Testis (tissue), 3 donors: Measurements from ENCODE around the gene PROKR2. TPM values are rescaled to one million over a fixed set of nuclear protein-coding genes. Genes with fewer than 3 reads are reported as not detected.

Experiments
- DNase-seq: peaks from one replicate; pipeline ENCODE4 v3.0.0-alpha.2; 2019
- H3K27ac ChIP-seq, 2 donors: fragments of 200-600 bp; sonication (generic); one replicate each; pipeline ENCODE4 v1.5.1; 2019
- H3K27me3 ChIP-seq: fragments of 200-600 bp; sonication (generic); one replicate; pipeline ENCODE4 v1.5.1; 2019
- H3K36me3 ChIP-seq: fragments of 200-600 bp; sonication (generic); one replicate; pipeline ENCODE4 v1.5.1; 2017; ENCODE audit warnings: low read depth; ENCODE audit errors: missing control alignments
- H3K4me1 ChIP-seq: fragments of 200-600 bp; sonication (generic); one replicate; pipeline ENCODE4 v1.5.1; 2019
- H3K4me3 ChIP-seq, 2 donors: fragments of 200-600 bp; sonication (generic); one replicate each; pipeline ENCODE4 v1.5.1; 2017 to 2019
- H3K9me3 ChIP-seq: fragments of 200-600 bp; sonication (generic); one replicate; pipeline ENCODE4 v1.5.1; 2017
- CTCF ChIP-seq, 3 experiments: fragments of 450-650 bp in 2 of 3; fragments of 200-600 bp in 1 of 3; sonication (generic) in 1 of 3; IDR thresholded peaks; one replicate each; pipeline ENCODE4 v1.5.1; 2016 to 2019; ENCODE audit warnings: antibody characterized with exemption in 3 of 3, mild to moderate bottlenecking in 2 of 3, moderate library complexity in 1 of 3
- POLR2A ChIP-seq: fragments of 450-650 bp; IDR thresholded peaks from one replicate; pipeline ENCODE4 v1.6.1; 2017; ENCODE audit warnings: antibody characterized with exemption, mild to moderate bottlenecking, moderate library complexity
- WGBS, 2 donors: methylation state at CpG; one replicate each; pipeline ENCODE4 v1.1.5; 2018; 5-methylcytosine and 5-hydroxymethylcytosine counted together
- intact Hi-C: fragments of 100-400 bp; cut with DNase I; formaldehyde crosslinking; loops from one replicate; pipeline ENCODE4 v1.15.1; 2023; ENCODE audit warnings: low total_unique reads
- polyA plus RNA-seq: library from polyadenylated mRNA; stranded (reverse); fragments of 350-450 nt; fragmentation: Illumina TruSeq; extraction: RNeasy Lipid Tissue Mini Kit (QIAGEN cat#74804); gene quantifications from one replicate; pipeline ENCODE4 v1.2.3, GENCODE V29; 2014; ENCODE audit warnings: low read depth, low replicate concordance; ENCODE audit not compliant: insufficient read depth
- small RNA-seq, 2 donors: library from RNA; depleted of rRNA; stranded (forward); fragments of <200 nt; gene quantifications; one replicate each; pipeline ENCODE3, GENCODE V24; 2016
- total RNA-seq, 2 donors: library from RNA; depleted of rRNA; stranded (reverse); fragments of >200 nt; gene quantifications; one replicate each; pipeline ENCODE4 v1.2.3, GENCODE V29; 2016

The PROKR2 gene
- total and polyA plus RNA-seq, 3 donors from 2014 or later, result 0.31 to 0.71 (median 0.66) TPM

DNA sequence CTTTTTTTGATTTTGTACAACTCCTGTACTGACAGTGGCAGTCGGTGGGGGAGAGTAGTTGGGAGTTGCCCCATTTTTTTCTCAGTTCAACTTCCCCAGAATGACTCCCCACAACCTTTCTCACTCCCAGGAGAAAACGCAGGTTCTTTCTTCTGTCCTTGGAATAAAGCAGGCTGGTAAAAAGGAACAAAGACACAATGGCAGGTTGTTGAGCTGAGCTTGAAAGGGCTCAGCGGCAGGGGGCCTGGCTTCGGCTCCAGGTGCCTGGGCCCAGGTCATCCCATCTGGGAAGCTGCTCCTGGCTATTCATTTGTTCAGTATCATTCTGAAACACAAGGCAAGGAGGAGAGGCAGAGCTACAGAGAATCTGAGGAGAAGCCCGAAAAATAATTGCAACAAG, 46.2 kb downstream of the PROKR2 start:
- H3K4me1 ChIP-seq, result no peaks in the 10 kb centered on the region
- no peaks in the 10 kb centered on the region for H3K27me3 ChIP-seq
- no peak for DNase-seq
- no peak overlapping the region for H3K4me3 ChIP-seq
- no peak overlapping the region for H3K27ac ChIP-seq
- no peaks in the 10 kb centered on the region for H3K9me3 ChIP-seq
- no peaks in the 10 kb centered on the region for H3K36me3 ChIP-seq
- intact Hi-C loops, result no loop called here
- 60 to 72% methylated on average over 5 of the region's 5 CpGs for WGBS, 2 donors
- no peak for TF ChIP-seq POLR2A
- TF ChIP-seq CTCF (IDR thresholded peaks at IDR 0.05), result no peak

DNA sequence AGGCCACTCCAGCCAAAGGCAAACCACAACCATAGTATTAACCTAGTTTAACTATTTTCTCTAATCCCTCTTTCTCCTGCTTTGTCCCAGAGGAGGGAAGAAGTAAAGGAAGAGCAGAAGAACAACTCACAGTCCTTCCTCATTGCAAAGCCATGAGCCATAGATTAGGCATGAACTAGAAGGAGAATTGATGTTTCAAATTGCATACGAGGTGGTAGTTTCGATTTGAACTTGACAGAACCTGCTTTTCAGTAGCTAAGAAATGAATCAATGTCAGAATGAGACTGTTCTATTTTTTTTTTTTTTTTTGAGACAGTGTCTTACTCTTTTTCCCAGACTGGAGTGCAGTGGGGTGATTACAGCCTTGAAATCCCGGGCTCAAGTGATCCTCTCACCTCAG, 48.3 kb downstream of the PROKR2 start:
- intact Hi-C loops, result no loop called here
- Histone ChIP-seq H3K36me3 (no peaks in the 10 kb centered on the region), H3K9me3 (no peaks in the 10 kb centered on the region), H3K4me3 (no peak overlapping the region), H3K27me3 (no peaks in the 10 kb centered on the region), H3K4me1 (no peaks in the 10 kb centered on the region), H3K27ac (no peak overlapping the region)
- DNase-seq, result no peak
- WGBS, 2 donors, result 68 to 78% methylated on average over 3 of the region's 3 CpGs
- TF ChIP-seq POLR2A (no peak), CTCF (IDR thresholded peaks at IDR 0.05) (no peak)

DNA sequence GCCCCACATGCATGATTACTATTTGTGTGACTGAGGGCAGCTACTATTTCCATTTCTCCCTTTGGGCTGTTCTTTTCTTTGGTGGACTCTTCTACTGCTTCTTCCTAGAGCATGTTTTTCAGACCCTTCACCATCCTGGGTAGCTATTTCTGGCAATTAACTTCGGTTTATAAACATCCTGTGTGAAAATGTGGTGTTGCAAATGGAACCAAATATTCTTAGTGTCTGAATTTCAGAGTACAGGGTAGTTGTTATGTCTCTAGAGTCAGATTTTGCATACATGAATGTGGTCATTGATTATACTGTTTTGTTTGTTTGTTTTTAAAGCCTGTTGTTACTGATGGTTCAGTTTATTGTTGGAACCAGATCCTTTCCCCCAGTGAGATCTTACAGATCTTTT, 49.7 kb downstream of the PROKR2 start:
- no peaks in the 10 kb centered on the region for H3K27me3 ChIP-seq
- intact Hi-C loops, result no loop called here
- H3K36me3 ChIP-seq, result no peaks in the 10 kb centered on the region
- no peak for DNase-seq
- H3K9me3 ChIP-seq, result no peaks in the 10 kb centered on the region
- TF ChIP-seq POLR2A (no peak), CTCF (IDR thresholded peaks at IDR 0.05) (no peak)
- no peak overlapping the region for H3K27ac ChIP-seq
- no peak overlapping the region for H3K4me3 ChIP-seq
- H3K4me1 ChIP-seq, result no peaks in the 10 kb centered on the region
- 77 to 88% methylated on average over 1 of the region's 1 CpG for WGBS, 2 donors

Small RNA genes lying within 50 kb of the gene (small RNA-seq; reads per million reads assigned to genes)
- 0 reads per million in 2 donors for gene RNA5-8SP7

Other genes with a start within 250 kb of the PROKR2 start
- 10 to 100 TPM; 76.3 to 82.8 TPM for gene TMEM230, start 203.9 kb downstream of the PROKR2 start, total RNA-seq
- 118 TPM for gene TMEM230, start 203.9 kb downstream of the PROKR2 start, polyA plus RNA-seq
- 10 to 100 TPM; 55.4 to 65.0 TPM for gene PCNA, start 197.0 kb downstream of the PROKR2 start, total RNA-seq
- gene PCNA, start 197.0 kb downstream of the PROKR2 start, polyA plus RNA-seq, result 121 TPM
- 10 to 100 TPM; 65.7 to 71.0 TPM for gene CDS2, start 189.9 kb downstream of the PROKR2 start, total RNA-seq
- 55.0 TPM for gene CDS2, start 189.9 kb downstream of the PROKR2 start, polyA plus RNA-seq